IMR-90 (cell line): ENCODE data around the gene ADGRV1. TPM values are rescaled to one million over a fixed set of nuclear protein-coding genes. Genes with fewer than 3 reads are reported as not detected.

Experiments
- ATAC-seq: fragments of 200-7000 bp; cut with Tn5 transposase; 2 replicates; pipeline ENCODE4 v1.9.1; 2020; ENCODE audit warnings: low read depth, mild to moderate bottlenecking, moderate library complexity
- BruUV-seq: library from RNA; stranded (reverse); fragments of 400-500 nt; replicated peaks from 2 replicates; lab custom pipeline; 2021; lab: Mats Ljungman, UMichigan
- CTCF ChIA-PET: fragments of 300-600 bp; formaldehyde crosslinking; extraction: SDS; loops from one replicate; lab custom pipeline; 2021; ENCODE audit warnings: antibody characterized with exemption; lab: Yijun Ruan, JAX
- POLR2A ChIA-PET: fragments of 300-600 bp; sonication (Branson Sonifier 250); formaldehyde crosslinking; loops from one replicate; lab custom pipeline; 2022; ENCODE audit warnings: antibody characterized with exemption; ENCODE audit not compliant: unreplicated experiment; lab: Charles Lee
- DNase-seq: peaks from one replicate; pipeline ENCODE4 v3.0.0; 2013
- H2AFZ ChIP-seq: replicated peaks from 2 replicates; pipeline ENCODE3; 2013; ENCODE audit warnings: low read length, mild to moderate bottlenecking; ENCODE audit not compliant: poor library complexity
- H2AK5ac ChIP-seq: 2 replicates; pipeline ENCODE4 v1.6.1; 2013; ENCODE audit warnings: low read depth, low read length, inconsistent platforms
- H2AK9ac ChIP-seq: replicated peaks from 2 replicates; pipeline ENCODE3; 2013; ENCODE audit warnings: mild to moderate bottlenecking, low read depth, low read length, moderate library complexity; ENCODE audit not compliant: poor library complexity
- H2BK120ac ChIP-seq: 2 replicates; pipeline ENCODE4 v1.6.1; 2013; ENCODE audit warnings: low read depth, low read length, inconsistent platforms
- H2BK15ac ChIP-seq: 3 replicates; pipeline ENCODE4 v1.6.1; 2013; ENCODE audit warnings: low read depth, low read length, inconsistent platforms
- H2BK20ac ChIP-seq: 2 replicates; pipeline ENCODE4 v1.6.1; 2013; ENCODE audit warnings: low read depth, mild to moderate bottlenecking, inconsistent platforms, low read length, moderate library complexity
- H2BK5ac ChIP-seq: 2 replicates; pipeline ENCODE4 v1.6.1; 2013; ENCODE audit warnings: mild to moderate bottlenecking, low read depth, low read length, inconsistent platforms; ENCODE audit not compliant: poor library complexity, severe bottlenecking
- H3K14ac ChIP-seq: replicated peaks from 2 replicates; pipeline ENCODE4 v1.6.1; 2013; ENCODE audit warnings: low read depth, low read length, inconsistent platforms
- H3K18ac ChIP-seq: 2 replicates; pipeline ENCODE4 v1.6.1; 2013; ENCODE audit warnings: low read depth, low read length, control low read depth
- H3K23ac ChIP-seq: 2 replicates; pipeline ENCODE4 v1.6.1; 2013; ENCODE audit warnings: low read depth, low read length, inconsistent platforms
- H3K27ac ChIP-seq: 2 replicates; pipeline ENCODE4 v1.5.1; 2013; ENCODE audit warnings: mild to moderate bottlenecking, control low read depth, low read length; ENCODE audit not compliant: insufficient read depth
- H3K27me3 ChIP-seq: 2 replicates; pipeline ENCODE4 v1.6.1; 2013; ENCODE audit warnings: low read length; ENCODE audit not compliant: control insufficient read depth, insufficient read depth
- H3K36me3 ChIP-seq: 2 replicates; pipeline ENCODE4 v1.6.1; 2013; ENCODE audit warnings: low read length, mixed read lengths; ENCODE audit not compliant: control insufficient read depth, insufficient read depth
- H3K4ac ChIP-seq: 2 replicates; pipeline ENCODE4 v1.6.1; 2013; ENCODE audit warnings: low read depth, low read length, inconsistent platforms
- H3K4me1 ChIP-seq: 2 replicates; pipeline ENCODE4 v1.6.1; 2013; ENCODE audit warnings: low read length, mixed read lengths; ENCODE audit not compliant: control insufficient read depth, insufficient read depth
- H3K4me2 ChIP-seq: 2 replicates; pipeline ENCODE4 v1.6.1; 2013; ENCODE audit warnings: low read depth, mild to moderate bottlenecking, control low read depth, low read length, moderate library complexity
- H3K4me3 ChIP-seq: 2 replicates; pipeline ENCODE4 v1.5.1; 2013; ENCODE audit warnings: low read depth, mild to moderate bottlenecking, control low read depth, low read length, moderate library complexity; ENCODE audit not compliant: insufficient read depth
- H3K56ac ChIP-seq: 2 replicates; pipeline ENCODE4 v1.6.1; 2013; ENCODE audit warnings: low read length, inconsistent platforms; ENCODE audit not compliant: insufficient read depth; ENCODE audit errors: extremely low read depth
- H3K79me1 ChIP-seq, 2 experiments: 2 replicates each; pipeline ENCODE4 v1.6.1; 2013; ENCODE audit warnings: low read length in 2 of 2, inconsistent platforms in 1 of 2, low read depth in 1 of 2
- H3K9ac ChIP-seq: 2 replicates; pipeline ENCODE4 v1.6.1; 2013; ENCODE audit warnings: low read depth, low read length, control low read depth
- H3K9me1 ChIP-seq: 2 replicates; pipeline ENCODE4 v1.6.1; 2013; ENCODE audit warnings: low read length, inconsistent platforms; ENCODE audit not compliant: insufficient read depth
- H3K9me3 ChIP-seq: 2 replicates; pipeline ENCODE4 v1.6.1; 2013; ENCODE audit warnings: low read length; ENCODE audit not compliant: control insufficient read depth, insufficient read depth
- H4K20me1 ChIP-seq: 2 replicates; pipeline ENCODE4 v1.6.1; 2013; ENCODE audit warnings: low read length, inconsistent platforms; ENCODE audit not compliant: insufficient read depth
- H4K5ac ChIP-seq: 2 replicates; pipeline ENCODE4 v1.6.1; 2013; ENCODE audit warnings: mild to moderate bottlenecking, low read depth, low read length, control low read depth
- H4K8ac ChIP-seq, 2 experiments: 2 replicates each; pipeline ENCODE4 v1.6.1; 2013; ENCODE audit warnings: low read depth in 2 of 2, low read length in 2 of 2, control low read depth in 1 of 2, inconsistent platforms in 1 of 2
- H4K91ac ChIP-seq: 2 replicates; pipeline ENCODE4 v1.6.1; 2013; ENCODE audit warnings: low read depth, low read length, inconsistent platforms; ENCODE audit not compliant: insufficient read depth
- BHLHE40 ChIP-seq: fragments of 150-350 bp; IDR thresholded peaks from 2 replicates; pipeline ENCODE4 v1.6.1; 2016; ENCODE audit warnings: mild to moderate bottlenecking, low read depth, low read length
- CEBPB ChIP-seq: IDR thresholded peaks from 2 replicates; pipeline ENCODE4 v1.6.1; 2012; ENCODE audit warnings: low read depth, low read length, improper control_type of control experiment
- CHD1 ChIP-seq: IDR thresholded peaks from 2 replicates; pipeline ENCODE4 v1.6.1; 2012; ENCODE audit warnings: low read depth, low read length, improper control_type of control experiment
- FOS ChIP-seq: fragments of 150-350 bp; IDR thresholded peaks from 2 replicates; pipeline ENCODE4 v1.6.1; 2016; ENCODE audit warnings: low read depth, low read length
- MAFK ChIP-seq: IDR thresholded peaks from 2 replicates; pipeline ENCODE4 v1.6.1; 2012; ENCODE audit warnings: low read depth, low read length, improper control_type of control experiment
- MAZ ChIP-seq: IDR thresholded peaks from 2 replicates; pipeline ENCODE4 v1.6.1; 2012; ENCODE audit warnings: low read depth, mild to moderate bottlenecking, low read length, improper control_type of control experiment, moderate library complexity, borderline replicate concordance
- MXI1 ChIP-seq: IDR thresholded peaks from 2 replicates; pipeline ENCODE4 v1.6.1; 2012; ENCODE audit warnings: low read depth, mild to moderate bottlenecking, low read length, moderate library complexity, borderline replicate concordance
- NFE2L2 ChIP-seq: fragments of 150-350 bp; IDR thresholded peaks from 2 replicates; pipeline ENCODE4 v1.6.1; 2016; ENCODE audit warnings: low read depth, mild to moderate bottlenecking, low read length
- POLR2A ChIP-seq: IDR thresholded peaks from 2 replicates; pipeline ENCODE4 v1.6.1; 2012; ENCODE audit warnings: mild to moderate bottlenecking, low read depth, low read length
- RAD21 ChIP-seq: IDR thresholded peaks from 2 replicates; pipeline ENCODE4 v1.6.1; 2012; ENCODE audit warnings: low read length, improper control_type of control experiment
- RCOR1 ChIP-seq: IDR thresholded peaks from 2 replicates; pipeline ENCODE4 v1.6.1; 2012; ENCODE audit warnings: mild to moderate bottlenecking, low read length, improper control_type of control experiment; ENCODE audit not compliant: insufficient replicate concordance
- RFX5 ChIP-seq: IDR thresholded peaks from 2 replicates; pipeline ENCODE4 v1.8.0; 2012; ENCODE audit warnings: low read depth, mild to moderate bottlenecking, low read length, moderate library complexity
- SMC3 ChIP-seq: fragments of 150-350 bp; IDR thresholded peaks from 2 replicates; pipeline ENCODE4 v1.6.1; 2016; ENCODE audit warnings: low read depth, mild to moderate bottlenecking, antibody characterized with exemption, low read length, moderate library complexity
- WGBS, 2 experiments: methylation state at CpG; one replicate each; pipeline versions ENCODE4 v1.1.5 to v1.1.7; 2013; ENCODE audit warnings: missing lambda C conversion rate in 2 of 2; ENCODE audit not compliant: insufficient read length in 1 of 2; ENCODE audit errors: extremely low coverage in 2 of 2; 5-methylcytosine and 5-hydroxymethylcytosine counted together
- dilution Hi-C: fragments of 300-500 bp; cut with HindIII; formaldehyde crosslinking; loops from one replicate; pipeline ENCODE4 v1.14.3; 2018; ENCODE audit warnings: low sequenced_read_pairs; ENCODE audit not compliant: unreplicated experiment
- in situ Hi-C: fragments of 300-500 bp; cut with MboI; formaldehyde crosslinking; loops from 3 replicates; pipeline ENCODE4 v1.14.3; 2019; ENCODE audit warnings: low sequenced_read_pairs, inconsistent platforms, mixed read lengths
- intact Hi-C: fragments of 100-400 bp; cut with micrococcal nuclease; formaldehyde crosslinking; loops from 2 replicates; pipeline ENCODE4 v1.10.0; 2022
- polyA plus RNA-seq, 3 experiments: library from polyadenylated mRNA; depleted of rRNA; stranded (reverse); fragments of >200 nt; gene quantifications; 2 replicates each; pipeline ENCODE4 v1.2.3, GENCODE V29; 2012; ENCODE audit warnings: low replicate concordance in 1 of 3
- total RNA-seq: library from RNA; depleted of rRNA; stranded (reverse); fragments of >200 nt; gene quantifications from 2 replicates; pipeline ENCODE4 v1.2.3, GENCODE V29; 2012
- TF ChIP-seq, protein P1 (sequence below): fragments of 150-350 bp; IDR thresholded peaks from 2 replicates; pipeline ENCODE4 v1.6.1; 2016; ENCODE audit warnings: low read depth, mild to moderate bottlenecking, low read length, moderate library complexity, borderline replicate concordance
- TF ChIP-seq, protein P2 (sequence below): fragments of 150-350 bp; IDR thresholded peaks from 2 replicates; pipeline ENCODE4 v1.6.1; 2017; ENCODE audit warnings: mild to moderate bottlenecking, antibody characterized with exemption, low read length, low read depth

ADGRV1 gene
- total and polyA plus RNA-seq, 2 of the 4 experiments (the other 2 are of a cell fraction): under 0.01 TPM; not detected in 1

DNA sequence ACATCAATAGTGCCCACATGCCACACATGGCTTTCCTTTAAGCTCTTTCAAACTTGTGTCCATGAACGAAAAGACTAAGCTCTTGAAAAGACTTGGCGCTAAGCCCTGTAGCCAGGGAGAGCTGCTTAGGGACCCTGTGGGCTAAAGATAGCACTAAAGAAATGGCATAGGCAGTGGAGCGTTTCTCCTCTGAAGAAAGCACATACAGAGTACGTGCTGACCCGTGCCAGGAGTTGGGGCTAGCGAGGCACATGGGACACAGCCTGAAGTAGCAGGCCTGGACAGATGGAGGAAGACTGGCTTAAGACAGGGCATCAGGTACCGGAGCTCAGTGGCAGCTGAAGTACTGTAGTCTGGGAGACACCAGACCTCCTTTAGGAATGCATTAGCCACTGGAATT lies 39.7 kb downstream of the ADGRV1 start:
- ChIA-PET POLR2A (no interaction called here), CTCF (no interaction called here)
- WGBS, 2 experiments: 52% methylated on average over 2 of the region's 7 CpGs; no CpG with 5 or more reads in 1 of the 2 experiments
- no peak overlapping the region for H3K14ac ChIP-seq
- H3K36me3 ChIP-seq: no peaks in the 10 kb centered on the region
- no TSS peak for BruUV-seq
- no peak overlapping the region for H3K23ac ChIP-seq
- TF ChIP-seq CEBPB (no peak), RCOR1 (no peak), POLR2A (no peak), MXI1 (no peak), MAFK (no peak), FOS (no peak), SMC3 (no peak), RAD21 (no peak), RFX5 (no peak), NFE2L2 (no peak), MAZ (no peak), BHLHE40 (no peak), CHD1 (no peak)
- TF ChIP-seq, protein P1, sequence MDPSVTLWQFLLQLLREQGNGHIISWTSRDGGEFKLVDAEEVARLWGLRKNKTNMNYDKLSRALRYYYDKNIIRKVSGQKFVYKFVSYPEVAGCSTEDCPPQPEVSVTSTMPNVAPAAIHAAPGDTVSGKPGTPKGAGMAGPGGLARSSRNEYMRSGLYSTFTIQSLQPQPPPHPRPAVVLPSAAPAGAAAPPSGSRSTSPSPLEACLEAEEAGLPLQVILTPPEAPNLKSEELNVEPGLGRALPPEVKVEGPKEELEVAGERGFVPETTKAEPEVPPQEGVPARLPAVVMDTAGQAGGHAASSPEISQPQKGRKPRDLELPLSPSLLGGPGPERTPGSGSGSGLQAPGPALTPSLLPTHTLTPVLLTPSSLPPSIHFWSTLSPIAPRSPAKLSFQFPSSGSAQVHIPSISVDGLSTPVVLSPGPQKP: no peak
- TF ChIP-seq, protein P2, sequence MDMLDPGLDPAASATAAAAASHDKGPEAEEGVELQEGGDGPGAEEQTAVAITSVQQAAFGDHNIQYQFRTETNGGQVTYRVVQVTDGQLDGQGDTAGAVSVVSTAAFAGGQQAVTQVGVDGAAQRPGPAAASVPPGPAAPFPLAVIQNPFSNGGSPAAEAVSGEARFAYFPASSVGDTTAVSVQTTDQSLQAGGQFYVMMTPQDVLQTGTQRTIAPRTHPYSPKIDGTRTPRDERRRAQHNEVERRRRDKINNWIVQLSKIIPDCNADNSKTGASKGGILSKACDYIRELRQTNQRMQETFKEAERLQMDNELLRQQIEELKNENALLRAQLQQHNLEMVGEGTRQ: no peak
- no peak overlapping the region for H2BK5ac ChIP-seq
- dilution Hi-C loops (no loop called here), in situ Hi-C loops (no loop called here), intact Hi-C loops (no loop called here)
- no peaks in the 10 kb centered on the region for H3K4me1 ChIP-seq
- no peak overlapping the region for H2AFZ ChIP-seq
- no peak overlapping the region for H2BK120ac ChIP-seq
- no peaks in the 10 kb centered on the region for H3K9me1 ChIP-seq
- no peak overlapping the region for H3K4me2 ChIP-seq
- ATAC-seq: no peak
- H3K27ac ChIP-seq: no peak overlapping the region
- H3K4me3 ChIP-seq: no peak overlapping the region
- H3K9ac ChIP-seq: no peak overlapping the region
- H4K5ac ChIP-seq: no peak overlapping the region
- H2AK9ac ChIP-seq: no peak overlapping the region
- no peak overlapping the region for H4K8ac ChIP-seq
- no peaks in the 10 kb centered on the region for H3K27me3 ChIP-seq
- no peak for DNase-seq
- H3K9me3 ChIP-seq: no peaks in the 10 kb centered on the region
- H2BK15ac ChIP-seq: no peak overlapping the region
- no peaks in the 10 kb centered on the region for H4K20me1 ChIP-seq
- H4K91ac ChIP-seq: no peak overlapping the region
- H2AK5ac ChIP-seq: no peak overlapping the region
- no peak overlapping the region for H3K18ac ChIP-seq
- H3K4ac ChIP-seq: no peak overlapping the region
- H2BK20ac ChIP-seq: no peak overlapping the region
- H3K79me1 ChIP-seq: no peaks in the 10 kb centered on the region
- H3K56ac ChIP-seq: no peak overlapping the region
